Measurements from ENCODE around the gene NANOS3.

Gene NANOS3

DNA sequence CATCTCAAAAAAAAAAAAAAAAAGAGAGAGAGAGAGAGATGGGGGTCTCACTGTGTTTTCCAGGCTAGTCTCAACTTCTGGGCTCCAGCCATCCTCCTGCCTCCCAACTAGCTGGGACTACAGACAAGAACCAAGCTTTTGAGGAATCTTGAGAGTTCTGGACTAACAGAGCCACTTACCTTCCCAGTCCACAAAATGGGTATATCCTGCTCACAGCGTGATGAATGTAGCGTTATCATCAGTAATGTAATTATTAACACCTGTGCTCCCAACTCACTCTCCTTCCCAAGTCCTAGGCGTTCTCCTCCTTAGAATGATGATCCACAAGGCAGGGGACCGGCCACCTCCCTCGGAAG lies 4.6 kb upstream of the NANOS3 start:
- Histone ChIP-seq H3K9me3 (ENCODE audit: control insufficient read depth, insufficient read depth, low read length) (no peaks in the 10 kb centered on the region), H3K27me3 (ENCODE audit: control insufficient read depth, low read length) (no peaks in the 10 kb centered on the region), H3K4me3 (ENCODE audit: low read length) (peak overlapping the region; percentile 66)

DNA sequence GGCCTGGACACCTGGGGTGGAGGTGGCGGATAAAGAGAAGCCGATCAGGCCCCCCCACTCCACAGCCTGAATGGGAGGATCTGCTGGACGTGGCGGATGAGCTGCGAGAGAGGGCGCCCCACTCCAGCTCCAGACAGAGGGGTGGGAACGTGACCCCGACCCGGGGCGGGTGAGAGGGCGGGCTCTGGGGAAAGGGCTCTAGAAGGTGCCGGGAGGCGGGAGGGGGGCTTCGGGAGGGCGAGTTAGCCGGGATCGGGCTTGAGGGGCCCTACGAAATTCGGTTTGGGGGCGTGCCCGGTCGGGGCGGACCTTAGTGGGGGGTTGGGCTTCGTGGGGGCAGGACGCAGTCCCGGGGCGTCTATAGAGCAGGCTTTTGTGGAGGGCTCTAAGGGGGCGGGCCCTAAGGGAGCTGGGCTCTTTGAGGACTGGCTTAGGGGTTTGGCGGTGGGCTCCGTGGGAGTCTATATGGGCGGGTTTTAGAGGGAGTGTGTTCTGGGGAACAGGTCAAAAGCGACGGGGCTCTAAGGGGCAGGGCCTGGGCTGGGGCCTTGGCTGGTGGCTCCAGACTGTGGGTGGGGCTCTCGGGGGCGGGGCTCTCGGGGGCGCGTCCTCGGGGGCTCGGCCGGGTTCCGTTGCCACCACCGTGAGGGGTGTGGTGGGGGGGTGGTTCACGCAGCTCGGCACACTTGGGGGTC lies 4.1 kb upstream of the NANOS3 start:
- Histone ChIP-seq H3K9me3 (ENCODE audit: control insufficient read depth, insufficient read depth, low read length) (no peaks in the 10 kb centered on the region), H4K20me1 (ENCODE audit: control insufficient read depth, insufficient read depth, low read depth, low read length) (no peaks in the 10 kb centered on the region), H3K27me3 (ENCODE audit: control insufficient read depth, low read length) (no peaks in the 10 kb centered on the region), H3K79me2 (ENCODE audit: control insufficient read depth, low read length) (no peaks in the 10 kb centered on the region), H3F3A (ENCODE audit: control insufficient read depth, insufficient read depth) (no peaks in the 10 kb centered on the region), H3K9me2 (replicated peaks; ENCODE audit: control insufficient read depth, low read length) (no peaks in the 10 kb centered on the region), H3K4me3 (ENCODE audit: low read length) (peak overlapping the region; percentile 66), H3K4me2 (ENCODE audit: low read length) (peak overlapping the region; percentile 70), H3K4me1 (ENCODE audit: control insufficient read depth, low read length) (peaks cover 43% of the 10 kb centered on the region), H3K36me3 (ENCODE audit: control insufficient read depth, low read length) (no peaks in the 10 kb centered on the region), H3K27ac (ENCODE audit: low read depth, low read length) (no peak overlapping the region)
- TF ChIP-seq CTCF (IDR thresholded peaks at IDR 0.05; ENCODE audit: low read depth, low read length, poor library complexity, severe bottlenecking) (peak; percentile 57), EZH2phosphoT487 (IDR thresholded peaks at IDR 0.05; ENCODE audit: borderline replicate concordance, low read length) (no peak)

More for the DNA sequence above, 4.6 kb upstream of the NANOS3 start:
- Histone ChIP-seq H3K4me2 (ENCODE audit: low read length) (peak overlapping the region; percentile 70), H3K79me2 (ENCODE audit: control insufficient read depth, low read length) (no peaks in the 10 kb centered on the region), H3K9me2 (replicated peaks; ENCODE audit: control insufficient read depth, low read length) (no peaks in the 10 kb centered on the region), H3F3A (ENCODE audit: control insufficient read depth, insufficient read depth) (no peaks in the 10 kb centered on the region), H3K4me1 (ENCODE audit: control insufficient read depth, low read length) (peaks cover 47% of the 10 kb centered on the region), H3K27ac (ENCODE audit: low read depth, low read length) (no peak overlapping the region), H4K20me1 (ENCODE audit: control insufficient read depth, insufficient read depth, low read depth, low read length) (no peaks in the 10 kb centered on the region), H3K36me3 (ENCODE audit: control insufficient read depth, low read length) (no peaks in the 10 kb centered on the region)
- TF ChIP-seq CTCF (IDR thresholded peaks at IDR 0.05; ENCODE audit: low read depth, low read length, poor library complexity, severe bottlenecking) = no peak
- no peak for TF ChIP-seq EZH2phosphoT487 (IDR thresholded peaks at IDR 0.05; ENCODE audit: borderline replicate concordance, low read length)

DNA sequence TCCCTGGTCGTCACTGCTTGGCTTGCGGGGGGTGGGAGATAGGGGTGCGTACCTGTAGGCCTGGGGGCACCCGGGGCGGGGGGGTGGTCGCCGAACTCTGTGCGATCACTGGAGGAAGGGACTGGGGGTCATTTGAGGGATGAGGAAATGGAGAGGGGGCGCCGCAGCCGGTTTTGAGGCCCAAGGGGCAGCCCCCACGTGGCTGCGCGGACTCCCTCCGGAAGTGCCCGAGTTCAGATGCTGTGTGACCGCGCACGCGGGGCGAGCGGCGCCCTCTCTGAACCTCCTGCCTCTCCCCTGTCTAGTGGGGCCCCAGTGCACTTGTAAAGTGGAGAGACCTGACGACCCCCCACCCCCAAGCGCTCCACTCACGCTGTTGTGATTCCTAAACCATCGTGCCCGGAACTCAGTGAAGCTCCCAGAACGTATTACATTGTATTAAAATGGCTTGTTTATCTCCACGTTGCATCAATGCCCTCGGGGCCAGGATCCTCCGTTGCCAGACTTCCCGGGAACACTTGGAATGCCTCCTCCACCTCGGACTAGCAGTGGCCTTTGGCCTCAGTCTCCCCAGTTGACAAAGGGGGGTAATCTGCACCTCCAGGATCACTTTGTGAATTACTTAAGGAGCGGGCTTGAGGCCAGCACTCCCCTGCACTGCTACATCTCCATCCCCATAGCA lies 3.0 kb upstream of the NANOS3 start:
- Histone ChIP-seq H3F3A (ENCODE audit: control insufficient read depth, insufficient read depth) (no peaks in the 10 kb centered on the region), H3K27me3 (ENCODE audit: control insufficient read depth, low read length) (no peaks in the 10 kb centered on the region), H3K27ac (ENCODE audit: low read depth, low read length) (no peak overlapping the region), H3K79me2 (ENCODE audit: control insufficient read depth, low read length) (no peaks in the 10 kb centered on the region), H3K9me2 (replicated peaks; ENCODE audit: control insufficient read depth, low read length) (no peaks in the 10 kb centered on the region), H3K4me2 (ENCODE audit: low read length) (no peak overlapping the region), H3K36me3 (ENCODE audit: control insufficient read depth, low read length) (no peaks in the 10 kb centered on the region), H3K4me3 (ENCODE audit: low read length) (no peak overlapping the region), H4K20me1 (ENCODE audit: control insufficient read depth, insufficient read depth, low read depth, low read length) (no peaks in the 10 kb centered on the region), H3K9me3 (ENCODE audit: control insufficient read depth, insufficient read depth, low read length) (no peaks in the 10 kb centered on the region), H3K4me1 (ENCODE audit: control insufficient read depth, low read length) (peaks cover 35% of the 10 kb centered on the region)
- TF ChIP-seq EZH2phosphoT487 (IDR thresholded peaks at IDR 0.05; ENCODE audit: borderline replicate concordance, low read length) = no peak
- TF ChIP-seq CTCF (IDR thresholded peaks at IDR 0.05; ENCODE audit: low read depth, low read length, poor library complexity, severe bottlenecking) = no peak

Measured in DOHH2 (cell line).